Pulmonary artery endothelial cell (primary cell): ENCODE results near the gene JTB. TPM values are rescaled to one million over a fixed set of nuclear protein-coding genes. Genes with fewer than 3 reads are reported as not detected.
"Not testable (repeated sequence)": the region's sequence is repeated elsewhere in the genome, so short reads cannot be mapped to it uniquely, and the experiment has no call there.

Source experiments
- DNase-seq: peaks from one replicate; pipeline ENCODE4 v3.0.0-alpha.2; 2011; ENCODE audit warnings: low read depth, low spot score
- total RNA-seq: library from RNA; depleted of rRNA; stranded (reverse); fragments of >200 nt; gene quantifications from 2 replicates; pipeline ENCODE4 v1.2.3, GENCODE V29; 2014

JTB gene
- total RNA-seq, 1 donor from 2014 or later: 97.2 TPM

DNA sequence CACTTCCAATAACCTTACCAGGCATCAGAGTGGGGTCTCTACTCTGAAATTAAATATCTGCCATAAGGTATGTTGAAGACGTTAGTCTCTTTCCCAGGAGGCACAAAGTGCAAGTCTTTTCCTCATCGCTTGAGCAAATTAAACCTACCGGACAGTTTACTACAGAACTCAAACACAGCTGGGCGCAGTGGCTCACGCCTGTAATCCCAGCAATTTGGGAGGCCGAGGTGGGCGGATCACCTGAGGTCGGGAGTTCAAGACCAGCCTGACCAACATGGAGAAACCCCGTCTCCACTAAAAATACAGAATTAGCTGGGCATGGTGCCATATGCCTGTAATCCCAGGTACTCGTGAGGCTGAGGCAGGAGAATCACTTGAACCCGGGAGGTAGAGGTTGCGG lies 1.6 kb upstream of the JTB start:
- DNase-seq: not testable (repeated sequence)

DNA sequence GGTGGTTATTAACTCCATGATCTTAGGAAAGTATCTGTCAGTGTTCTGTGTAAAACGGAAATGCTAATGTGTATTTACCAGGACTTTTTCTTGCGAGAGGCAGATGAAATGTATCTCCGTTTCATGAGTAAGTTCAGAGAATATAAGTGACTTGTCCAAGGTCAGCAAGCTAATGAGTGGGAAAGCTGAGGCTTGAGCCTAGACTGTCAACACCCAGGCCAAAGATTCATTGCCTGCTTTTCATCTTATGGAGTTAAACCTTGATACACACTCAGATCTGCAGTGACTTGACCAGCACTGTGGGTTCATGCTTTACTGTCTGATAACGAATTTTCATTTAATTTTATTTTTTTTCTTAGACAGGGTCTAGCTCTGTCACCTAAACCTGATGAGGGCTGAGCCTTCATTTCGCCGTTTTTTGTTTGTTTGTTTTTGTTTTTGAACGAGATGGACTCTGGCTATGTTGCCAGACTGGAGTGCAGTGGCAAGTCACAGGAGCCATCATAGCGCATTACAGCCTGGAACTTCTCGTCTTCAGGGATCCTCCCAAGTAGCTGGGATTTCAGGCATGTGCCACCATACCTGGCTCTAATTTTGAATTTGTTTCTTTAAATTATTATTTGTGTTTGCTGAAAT lies 918 bp upstream of the JTB start:
- DNase-seq: no peak

DNA sequence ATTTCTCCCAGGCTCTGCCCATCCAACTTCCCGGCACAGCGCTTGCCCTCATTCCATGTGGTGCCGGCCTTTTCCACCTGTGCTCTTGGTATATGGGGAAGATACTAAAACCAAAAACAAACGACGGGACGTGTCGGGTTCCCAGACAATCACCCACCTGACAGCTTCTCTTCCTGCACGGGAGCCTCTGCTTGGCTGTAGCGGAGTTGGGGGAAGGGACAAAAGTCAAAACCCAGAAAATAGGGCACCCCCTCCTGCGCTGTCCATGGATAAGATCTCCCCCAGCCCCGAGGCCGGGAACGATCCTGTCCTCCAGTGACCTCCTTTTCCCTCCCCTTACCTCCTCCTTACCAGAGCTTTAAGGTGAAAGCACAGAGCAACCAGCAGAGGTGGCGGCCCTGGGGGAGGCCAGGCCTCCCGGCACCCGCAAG lies 640 bp downstream of the JTB start:
- no peak for DNase-seq

DNA sequence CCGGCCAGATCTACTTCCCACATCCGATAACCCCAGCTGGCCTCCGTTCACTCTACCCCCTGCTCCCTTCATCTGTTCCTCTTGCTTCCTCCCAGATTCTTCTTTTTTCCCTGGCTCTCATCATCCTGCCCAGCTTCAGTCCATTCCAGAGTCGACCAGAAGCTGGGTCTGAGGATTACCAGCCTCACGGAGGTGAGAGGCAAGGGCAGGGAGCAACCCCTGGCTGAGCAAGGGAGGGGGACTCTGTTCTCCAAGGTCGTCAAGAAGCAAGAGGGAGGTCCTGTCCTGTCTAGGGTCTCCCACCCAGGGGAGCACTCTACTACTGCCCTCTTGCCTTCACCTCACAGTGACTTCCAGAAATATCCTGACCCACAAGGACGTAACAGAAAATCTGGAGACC lies 3.9 kb downstream of the JTB start:
- DNase-seq: no peak

DNA sequence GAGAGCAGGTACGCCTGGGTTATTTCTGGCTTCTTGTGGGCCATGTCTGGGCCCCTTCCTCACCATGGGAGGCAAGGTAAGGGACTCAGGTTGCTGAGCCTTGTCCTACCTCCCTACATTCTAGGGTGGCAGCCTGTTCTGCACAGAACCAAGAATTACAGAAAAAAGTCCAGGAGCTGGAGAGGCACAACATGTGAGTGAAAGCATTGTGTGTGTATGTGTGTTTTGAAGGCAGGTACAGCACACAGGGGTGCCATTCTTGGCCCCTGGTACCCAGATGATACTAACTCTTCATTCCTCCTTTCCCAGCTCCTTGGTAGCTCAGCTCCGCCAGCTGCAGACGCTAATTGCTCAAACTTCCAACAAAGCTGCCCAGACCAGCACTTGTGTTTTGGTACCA lies 4.4 kb downstream of the JTB start:
- no peak for DNase-seq

DNA sequence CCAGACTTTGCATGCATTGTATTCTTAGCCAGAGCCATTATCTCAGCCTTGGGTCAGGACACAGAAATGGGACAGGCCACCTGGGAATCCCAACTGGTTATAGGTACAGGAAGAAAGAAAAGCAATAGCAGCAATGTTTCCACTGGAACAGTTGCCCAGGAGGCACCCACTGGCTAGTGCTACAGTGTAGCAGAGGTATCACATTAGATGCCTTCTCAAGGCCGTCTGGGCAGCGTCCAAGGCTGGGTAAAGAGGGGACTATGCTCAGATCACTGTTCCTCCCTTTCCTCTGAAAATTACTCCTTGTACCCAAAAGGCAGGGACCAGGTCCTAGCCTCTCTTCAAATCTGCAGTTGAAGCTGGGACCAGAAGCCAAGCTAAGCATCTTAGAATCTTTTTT lies 7.1 kb downstream of the JTB start:
- DNase-seq: no peak

DNA sequence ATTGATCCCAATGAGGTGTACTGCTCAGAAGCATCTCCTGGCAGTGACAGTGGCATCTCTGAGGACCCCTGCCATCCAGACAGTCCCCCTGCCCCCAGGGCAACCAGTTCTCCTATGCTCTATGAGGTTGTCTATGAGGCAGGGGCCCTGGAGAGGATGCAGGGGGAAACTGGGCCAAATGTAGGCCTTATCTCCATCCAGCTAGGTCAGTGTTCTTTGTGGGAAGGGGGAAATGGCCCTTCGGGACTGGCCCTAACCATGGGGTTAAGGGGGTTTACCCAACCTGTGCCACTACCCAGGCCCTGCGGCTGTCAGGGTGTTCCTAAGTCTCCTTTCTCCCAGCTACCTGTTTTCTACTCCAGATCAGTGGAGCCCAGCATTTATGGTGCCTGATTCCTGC lies 8.5 kb downstream of the JTB start:
- no peak for DNase-seq

DNA sequence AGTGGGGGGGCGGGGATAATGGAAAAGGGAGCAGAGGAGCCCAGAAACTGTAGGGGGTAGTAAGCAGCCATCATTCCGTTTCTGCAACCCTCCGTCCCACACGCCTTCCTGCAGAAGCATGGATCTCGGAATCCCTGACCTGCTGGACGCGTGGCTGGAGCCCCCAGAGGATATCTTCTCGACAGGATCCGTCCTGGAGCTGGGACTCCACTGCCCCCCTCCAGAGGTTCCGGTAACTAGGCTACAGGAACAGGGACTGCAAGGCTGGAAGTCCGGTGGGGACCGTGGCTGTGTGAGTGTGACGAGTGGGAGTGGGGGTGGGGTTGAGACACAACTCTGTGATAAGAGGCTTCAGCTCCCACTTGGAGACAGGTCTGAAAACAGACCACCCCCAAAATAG lies 9.1 kb downstream of the JTB start:
- DNase-seq: no peak

DNA sequence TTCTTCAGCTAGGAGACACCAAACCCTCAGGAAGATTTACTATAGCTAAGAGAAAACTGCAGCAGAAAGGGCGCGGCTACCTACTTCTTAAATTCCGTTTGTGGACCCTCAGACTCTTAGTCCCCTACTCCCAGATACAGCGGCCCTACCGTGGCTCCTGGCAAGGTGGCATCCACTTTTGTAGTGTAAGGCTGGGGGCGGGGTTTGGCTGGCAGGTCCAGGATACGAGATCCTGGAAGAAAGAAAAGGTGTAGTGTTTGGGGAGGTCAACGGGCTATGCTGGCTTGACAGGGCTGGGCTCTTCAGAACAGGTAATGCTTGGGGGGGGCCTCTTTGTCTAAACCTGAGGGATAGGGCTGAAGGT lies 9.5 kb downstream of the JTB start:
- no peak for DNase-seq

DNA sequence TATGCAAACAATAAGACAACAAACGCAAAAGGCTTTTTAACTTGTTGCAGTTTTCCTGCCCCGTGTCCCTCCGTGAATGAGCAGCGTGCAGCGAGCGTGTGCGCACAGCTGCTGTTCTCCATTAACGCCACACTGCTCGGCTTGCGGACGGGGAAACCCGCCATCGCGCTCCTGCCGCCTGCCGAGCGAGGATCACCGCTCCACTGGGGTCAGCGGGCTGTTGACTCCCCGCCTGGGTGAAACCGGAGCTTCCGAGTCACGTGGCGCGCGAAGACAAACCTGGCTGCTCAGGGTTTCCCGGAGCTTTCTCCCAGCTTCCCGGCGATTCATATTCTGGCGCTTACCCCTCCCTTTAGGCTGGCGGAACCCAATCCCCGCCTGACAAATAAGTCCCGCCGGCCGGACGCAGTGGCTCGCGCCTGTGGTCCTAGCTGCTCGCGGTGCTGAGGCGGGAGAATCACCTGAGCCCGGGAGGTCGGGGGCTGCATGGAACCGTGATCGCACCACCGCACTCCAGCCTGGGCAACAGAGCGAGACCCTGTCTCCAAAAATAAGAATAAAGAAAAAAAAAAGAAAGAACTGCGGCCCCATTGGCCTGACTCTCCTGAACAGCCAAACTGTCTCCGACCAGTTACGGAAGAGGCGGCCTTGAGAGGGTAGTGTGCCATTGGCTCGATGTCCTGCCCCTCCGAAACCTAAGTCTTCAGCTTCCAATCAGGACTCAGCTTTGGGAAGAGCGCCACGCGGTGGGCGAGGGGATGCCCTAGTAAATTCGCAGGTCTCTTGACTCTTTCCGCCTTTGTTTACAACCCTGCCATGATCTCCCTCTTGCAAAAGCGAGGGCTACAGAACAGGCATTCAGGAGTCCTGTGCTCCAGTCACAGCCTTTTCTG lies 10.1 kb downstream of the JTB start, which contains the start of gene CREB3L4:
CREB3L4 (plus strand) TSS at position 796 of the 893 bp plus-strand sequence. CDS start 624 bp downstream, outside the sequence.
- DNase-seq: peak; percentile 94

DNA sequence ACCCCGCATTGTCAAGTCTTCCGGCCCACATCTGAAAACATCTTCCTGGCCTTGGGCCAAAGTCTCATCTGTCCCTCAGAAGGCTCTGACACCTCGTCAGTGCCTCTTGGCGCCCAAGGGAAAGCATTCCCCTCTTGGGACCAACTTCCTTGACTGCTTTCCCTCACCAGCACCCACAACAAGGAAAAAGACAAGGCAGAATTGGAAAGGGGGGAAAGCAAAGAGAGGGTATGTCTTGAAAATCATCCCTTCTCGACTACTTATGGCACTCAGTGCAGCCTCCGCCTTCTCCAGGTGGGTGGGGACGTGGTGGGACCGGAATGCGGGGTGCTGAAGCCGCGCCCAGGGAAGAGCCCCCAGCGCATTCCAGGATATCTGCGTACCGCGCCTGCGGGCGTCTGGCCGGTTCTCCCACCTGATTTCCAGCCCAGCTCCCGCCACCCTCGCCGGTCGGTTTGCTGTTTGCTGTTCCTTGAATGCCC lies 13.6 kb downstream of the JTB start:
- DNase-seq: no peak

DNA sequence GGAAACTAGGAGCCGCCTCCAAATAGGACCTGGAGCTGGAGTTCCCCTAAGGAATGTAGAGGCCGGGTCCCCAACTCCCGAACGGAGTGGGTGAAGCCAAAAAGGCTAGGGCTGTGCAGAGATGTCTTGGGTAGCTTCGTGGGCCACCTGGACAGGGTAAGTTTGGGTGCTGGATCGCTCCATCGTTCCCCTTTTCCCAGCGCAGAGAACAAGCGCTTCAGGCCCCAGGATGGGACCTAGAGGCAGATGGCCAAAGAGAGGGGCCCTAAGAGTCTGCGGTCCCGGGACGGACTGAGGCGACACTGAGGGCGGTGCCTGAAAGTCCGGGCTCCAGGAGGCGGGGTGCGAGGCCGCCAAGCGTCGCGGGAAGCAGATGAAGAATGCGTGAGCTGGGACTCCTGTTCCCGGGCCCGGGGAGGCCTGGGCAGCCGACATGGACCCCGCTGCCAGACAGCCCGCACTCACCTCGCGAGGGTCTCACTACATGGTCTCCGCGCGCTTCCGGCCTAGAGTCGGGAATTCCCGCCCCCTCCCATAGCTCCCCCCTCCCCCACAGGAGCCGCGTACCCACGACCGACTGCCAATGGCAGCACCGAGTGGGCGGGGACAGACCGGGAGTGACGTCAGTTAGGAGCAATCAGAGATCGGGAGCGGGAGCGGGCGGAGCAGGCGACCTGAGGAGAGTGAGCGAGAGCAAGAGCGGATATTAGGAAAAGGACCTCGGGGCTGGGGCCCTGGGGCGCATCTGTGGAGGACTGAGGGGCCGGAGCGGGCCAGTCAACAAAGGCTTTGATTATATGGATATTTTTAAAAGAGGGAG lies 14.2 kb downstream of the JTB start, which contains the start of gene SLC39A1:
SLC39A1 (minus strand) TSS at position 508 of the 820 bp plus-strand sequence. CDS start 822 bp downstream, outside the sequence.
- peak; percentile 80 for DNase-seq

DNA sequence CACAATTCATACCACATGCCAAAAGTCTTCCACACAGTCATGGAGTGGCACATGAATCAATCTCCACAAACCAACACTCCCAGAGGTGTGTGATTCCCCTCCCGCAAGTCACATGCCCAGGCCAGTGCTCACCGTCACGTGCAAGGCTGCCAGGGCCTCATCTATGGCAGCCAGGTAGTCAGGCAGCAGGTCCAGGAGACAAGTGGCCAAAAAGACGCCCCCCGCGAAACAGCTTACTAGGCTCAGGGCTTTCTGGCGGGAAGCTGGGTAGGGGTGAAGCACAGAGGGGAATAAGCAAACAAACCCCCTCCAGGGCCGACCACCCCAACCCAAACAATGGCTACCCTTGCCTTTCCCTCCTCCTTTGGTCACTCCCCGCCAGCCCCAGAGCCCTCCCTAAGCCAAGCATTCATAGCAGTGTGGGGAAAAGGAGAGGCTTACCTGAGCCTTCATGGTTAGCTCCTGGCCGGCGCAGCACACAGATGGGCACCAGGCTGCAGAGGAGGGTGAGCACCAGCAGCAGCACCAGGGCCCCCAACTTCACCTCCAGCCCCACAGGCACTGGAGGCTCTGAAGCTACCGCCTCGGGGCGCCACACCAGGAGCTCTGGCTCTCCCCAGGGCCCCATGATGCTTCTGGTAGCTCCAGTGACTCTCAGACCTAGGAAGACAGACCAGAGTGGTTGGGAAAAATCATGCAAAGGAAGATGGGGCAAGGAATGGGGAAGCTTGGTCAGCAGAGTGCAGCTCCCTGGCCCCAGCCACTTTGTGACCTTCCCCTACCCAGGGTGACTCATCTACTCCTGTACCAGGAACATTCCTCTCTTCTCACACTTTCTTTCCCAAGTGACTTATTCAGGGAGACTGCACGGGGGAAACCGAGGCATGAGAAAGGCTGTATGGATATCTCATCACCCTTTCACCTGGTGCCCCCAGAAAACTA lies 15.1 kb downstream of the JTB start:
- DNase-seq: no peak

DNA sequence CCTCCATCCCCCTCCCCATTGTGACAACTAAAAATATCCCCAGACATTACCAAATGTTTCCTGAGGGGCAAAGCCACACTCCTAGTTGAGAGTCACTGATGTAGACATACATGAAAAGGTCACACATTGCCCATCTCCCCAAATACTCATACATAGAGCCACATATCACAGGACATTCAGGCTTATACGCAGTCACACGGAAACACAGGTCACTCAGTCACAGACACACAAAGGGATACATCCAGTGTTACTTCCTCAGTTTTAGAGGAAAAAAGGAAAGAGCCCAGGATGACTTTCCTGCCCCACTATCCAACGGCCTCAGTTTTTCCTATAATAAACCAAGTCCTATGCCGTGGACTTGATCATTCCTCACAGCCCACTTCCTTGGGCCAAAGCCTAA lies 16.1 kb downstream of the JTB start:
- no peak for DNase-seq

DNA sequence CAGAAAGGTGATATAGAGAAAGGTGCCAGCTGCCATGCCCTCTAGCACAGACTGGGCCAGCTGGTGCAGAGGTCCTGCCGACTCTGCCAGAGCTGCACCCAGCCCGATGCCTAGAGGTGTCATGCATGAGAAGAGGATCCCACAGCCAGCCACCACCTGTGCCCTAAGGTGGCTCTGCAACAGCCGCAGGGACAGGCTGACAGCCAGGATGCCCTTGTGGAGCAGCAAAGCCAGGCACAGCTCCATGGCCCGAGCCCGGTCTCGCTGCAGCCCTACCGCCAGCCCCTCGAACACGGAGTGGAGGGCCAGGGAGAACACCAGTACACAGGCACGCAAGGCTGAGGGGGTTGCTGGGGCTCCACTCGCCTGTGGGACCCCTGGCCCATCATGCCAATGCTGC lies 17.3 kb downstream of the JTB start:
- DNase-seq: no peak

DNA sequence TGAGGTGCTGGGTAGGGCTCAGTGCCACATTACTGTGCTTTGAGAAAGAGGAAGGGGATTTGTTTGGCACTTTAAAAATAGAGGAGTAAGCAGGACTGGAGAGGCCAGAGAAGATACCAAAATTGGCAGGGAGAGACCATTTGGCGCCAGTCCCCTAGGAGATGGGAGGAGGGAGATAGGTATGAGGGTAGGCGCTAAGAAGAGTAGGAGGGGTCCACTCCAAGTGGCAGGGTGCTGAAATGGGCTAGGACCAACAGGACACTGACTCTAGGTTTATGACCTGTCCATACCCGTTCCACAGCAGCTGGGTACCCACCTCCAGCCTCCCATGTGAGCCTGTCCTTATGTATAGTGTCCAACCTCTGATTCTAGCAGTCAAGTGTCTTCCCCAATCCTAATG lies 18.0 kb downstream of the JTB start:
- DNase-seq: no peak

DNA sequence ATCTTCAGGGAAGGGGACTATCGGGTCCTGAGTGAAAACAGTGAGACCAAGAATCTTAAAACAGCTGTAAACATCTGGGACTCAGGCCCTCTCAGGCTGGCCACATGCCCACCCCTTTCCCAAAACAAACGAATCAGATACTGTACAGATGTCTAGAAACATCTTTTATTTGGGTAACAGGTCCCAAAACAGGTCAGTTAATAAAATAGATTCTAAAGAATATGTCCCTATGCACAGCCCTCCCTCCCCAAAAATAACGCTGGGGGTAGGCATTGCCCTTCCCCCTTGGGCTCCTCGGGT lies 18.6 kb downstream of the JTB start:
- no peak for DNase-seq

DNA sequence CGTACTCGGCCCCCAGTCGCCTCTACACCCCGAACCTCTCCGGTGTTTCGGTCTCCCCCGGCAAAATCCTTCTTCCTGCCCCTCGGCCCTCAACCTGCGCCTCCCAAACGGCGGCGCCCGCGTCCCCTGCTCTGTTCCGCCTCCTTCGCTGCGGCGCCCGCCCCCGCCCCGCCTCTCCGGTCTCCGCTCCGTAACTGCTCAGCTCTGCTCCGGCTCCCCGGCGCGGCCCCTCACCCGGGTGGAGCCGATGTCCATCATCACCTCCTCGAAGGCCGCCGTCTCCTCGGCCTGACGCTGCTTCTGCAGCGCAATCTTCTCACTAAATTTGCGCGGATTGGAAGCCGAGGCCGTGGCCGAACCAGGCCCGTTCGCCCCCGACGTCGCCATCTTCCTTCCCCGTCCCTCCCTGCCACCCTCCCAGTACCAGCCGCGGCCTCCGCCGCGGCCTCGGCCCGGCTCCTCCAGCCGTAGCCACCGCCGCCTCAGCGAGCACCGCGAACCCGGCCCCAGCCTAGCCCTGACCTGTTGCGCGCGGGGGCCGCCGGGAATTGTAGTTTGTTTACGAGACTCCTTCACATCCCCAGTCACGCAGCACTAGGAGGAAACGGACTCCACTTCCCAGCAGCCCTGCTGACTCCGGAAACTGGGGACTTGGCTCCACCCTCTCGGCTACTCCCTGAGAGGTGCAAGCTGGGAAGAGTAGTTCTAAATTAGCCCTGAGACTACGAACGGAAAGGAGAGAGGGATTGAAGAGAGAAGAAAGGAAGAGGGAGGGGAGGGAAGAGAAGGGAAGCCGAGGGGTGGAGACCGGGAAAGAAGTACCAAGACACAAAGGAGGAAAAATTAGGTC lies 19.1 kb downstream of the JTB start, which contains the start of gene CRTC2:
CRTC2 (minus strand) TSS at position 502 of the 850 bp plus-strand sequence; CDS start at position 387, 115 bp downstream.
- peak; percentile 94 for DNase-seq

DNA sequence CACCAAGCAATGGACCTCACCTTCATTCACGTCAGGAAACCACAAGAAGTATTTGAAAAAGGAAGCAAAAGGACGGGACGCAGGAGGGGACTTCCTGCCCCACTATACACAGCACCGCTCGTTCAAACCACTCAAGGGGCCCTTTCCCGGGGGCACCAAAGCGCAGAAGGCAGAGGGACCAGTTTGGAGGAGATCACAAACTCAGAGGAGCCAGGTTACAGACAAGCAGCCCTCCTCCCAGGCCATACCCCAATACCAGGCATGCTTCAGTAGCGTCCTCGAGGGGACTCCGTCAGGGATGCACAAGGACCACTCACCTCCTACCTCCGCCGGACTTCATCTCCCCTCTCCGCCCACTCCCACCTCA lies 19.7 kb downstream of the JTB start:
- DNase-seq: no peak
